NT2/D1 (cell line): Measurements from ENCODE around the gene PCSK4.
"Not testable (repeated sequence)": the region's sequence is repeated elsewhere in the genome, so short reads cannot be mapped to it uniquely, and the experiment has no call there.

Source experiments
- DNase-seq: peaks from one replicate; pipeline ENCODE4 v3.0.0-alpha.2; 2011; ENCODE audit warnings: low read depth, low spot score
- H3K27me3 ChIP-seq: 2 replicates; pipeline ENCODE4 v1.6.0; 2011; ENCODE audit warnings: mild to moderate bottlenecking; ENCODE audit not compliant: insufficient read length, insufficient read depth
- H3K36me3 ChIP-seq: 2 replicates; pipeline ENCODE4 v1.6.1; 2011; ENCODE audit warnings: mild to moderate bottlenecking, low read length, mixed read lengths; ENCODE audit not compliant: insufficient read depth, insufficient read length
- H3K4me1 ChIP-seq: 2 replicates; pipeline ENCODE4 v1.5.1; 2011; ENCODE audit not compliant: insufficient read depth, insufficient read length
- H3K4me3 ChIP-seq: 2 replicates; pipeline ENCODE4 v1.5.1; 2011; ENCODE audit warnings: low read depth; ENCODE audit not compliant: insufficient read length
- H3K9ac ChIP-seq: 2 replicates; pipeline ENCODE4 v1.6.0; 2011; ENCODE audit warnings: low read depth; ENCODE audit not compliant: insufficient read length
- H3K9me3 ChIP-seq: 2 replicates; pipeline ENCODE4 v1.5.1; 2011; ENCODE audit warnings: mild to moderate bottlenecking, low read length; ENCODE audit not compliant: insufficient read depth
- SUZ12 ChIP-seq: IDR thresholded peaks from 2 replicates; pipeline ENCODE4 v1.6.1; 2011; ENCODE audit not compliant: insufficient read length, insufficient read depth; ENCODE audit errors: extremely low read depth
- YY1 ChIP-seq: IDR thresholded peaks from 2 replicates; pipeline ENCODE4 v1.6.1; 2011; ENCODE audit not compliant: insufficient read length, insufficient read depth
- ZNF274 ChIP-seq: IDR thresholded peaks from 2 replicates; pipeline ENCODE4 v1.6.1; 2011; ENCODE audit warnings: mild to moderate bottlenecking, low read depth, low read length

Gene PCSK4

GRCh38 chr19:1490311-1491113 is at the start of gene PCSK4:
Gene PCSK4 (minus strand): TSS chr19:1490350. CDS start chr19:1490346, 4 bp downstream.
- peak within 1 kb of the TSS; percentile 90 for H3K9ac ChIP-seq
- H3K4me3 ChIP-seq = peak within 1 kb of the TSS; percentile 85
- no peak for TF ChIP-seq SUZ12
- no peak for TF ChIP-seq ZNF274
- no peak for TF ChIP-seq YY1
- no peaks in the 10 kb centered on the region for H3K9me3 ChIP-seq
- DNase-seq = peak; percentile 97
- H3K27me3 ChIP-seq = peaks cover 11% of the 10 kb centered on the region
- no peaks in the 10 kb centered on the region for H3K36me3 ChIP-seq
- peaks cover 21% of the 10 kb centered on the region for H3K4me1 ChIP-seq

- not testable (repeated sequence) for H3K4me1 ChIP-seq, H3K36me3 ChIP-seq, H3K9me3 ChIP-seq, H3K4me3 ChIP-seq, H3K27me3 ChIP-seq, DNase-seq, H3K9ac ChIP-seq
Observed at GRCh38 chr19:1539749-1540148, 49.6 kb upstream of the PCSK4 start.

GRCh38 chr19:1538978-1539377 is 48.8 kb upstream of the PCSK4 start:
- Histone ChIP-seq H3K27me3 (no peaks in the 10 kb centered on the region), H3K4me1 (peaks cover 4% of the 10 kb centered on the region), H3K9ac (no peak overlapping the region), H3K4me3 (no peak overlapping the region), H3K36me3 (no peaks in the 10 kb centered on the region), H3K9me3 (no peaks in the 10 kb centered on the region)
- DNase-seq = no peak
- no peak for TF ChIP-seq YY1
- no peak for TF ChIP-seq SUZ12
- TF ChIP-seq ZNF274 = no peak

DNA sequence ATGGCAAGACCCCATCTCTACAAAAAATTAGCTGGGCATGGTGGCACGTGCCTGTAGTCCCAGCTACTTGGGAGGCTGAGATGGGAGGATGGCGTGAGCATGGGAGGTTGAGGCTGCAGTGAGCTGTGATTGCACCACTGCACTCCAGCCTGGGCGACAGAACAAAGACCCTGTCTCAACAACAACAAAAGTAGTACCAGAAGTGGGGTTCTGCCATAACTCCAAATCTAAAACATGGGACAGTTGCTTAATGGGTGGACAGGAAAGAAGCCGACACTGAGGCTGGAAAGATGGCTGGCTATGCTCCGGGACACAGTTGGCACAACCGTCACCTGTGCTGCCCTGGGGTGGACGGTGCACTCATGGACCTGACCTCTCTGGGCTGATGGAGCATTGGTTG is 45.5 kb upstream of the PCSK4 start:
- H3K4me1 ChIP-seq, H3K36me3 ChIP-seq, H3K9me3 ChIP-seq, H3K4me3 ChIP-seq, H3K9ac ChIP-seq, DNase-seq, H3K27me3 ChIP-seq: not testable (repeated sequence)

GRCh38 chr19:1534972-1535371 is 44.8 kb upstream of the PCSK4 start:
- Histone ChIP-seq H3K9me3 (no peaks in the 10 kb centered on the region), H3K4me3 (no peak overlapping the region), H3K4me1 (peaks cover 4% of the 10 kb centered on the region), H3K36me3 (no peaks in the 10 kb centered on the region), H3K9ac (no peak overlapping the region), H3K27me3 (no peaks in the 10 kb centered on the region)
- no peak for TF ChIP-seq ZNF274
- no peak for TF ChIP-seq YY1
- no peak for TF ChIP-seq SUZ12
- DNase-seq = no peak

- no peak for TF ChIP-seq ZNF274
- TF ChIP-seq YY1 = no peak
- no peak for TF ChIP-seq SUZ12
- Histone ChIP-seq H3K27me3 (no peaks in the 10 kb centered on the region), H3K9me3 (no peaks in the 10 kb centered on the region), H3K4me1 (peaks cover under 1% of the 10 kb centered on the region), H3K4me3 (no peak overlapping the region), H3K9ac (no peak overlapping the region), H3K36me3 (no peaks in the 10 kb centered on the region)
- DNase-seq = no peak
Observed at GRCh38 chr19:1533510-1534150, 43.5 kb upstream of the PCSK4 start.

- TF ChIP-seq YY1 = no peak
- no peak for TF ChIP-seq ZNF274
- TF ChIP-seq SUZ12 = no peak
- Histone ChIP-seq H3K27me3 (no peaks in the 10 kb centered on the region), H3K9ac (no peak overlapping the region), H3K9me3 (no peaks in the 10 kb centered on the region), H3K4me1 (no peaks in the 10 kb centered on the region), H3K36me3 (no peaks in the 10 kb centered on the region), H3K4me3 (no peak overlapping the region)
- no peak for DNase-seq
Observed at GRCh38 chr19:1532003-1532402, 41.9 kb upstream of the PCSK4 start.
